Endodermal cell (in vitro differentiated cells): Measurements from ENCODE around the gene MCF2L2. TPM values are rescaled to one million over a fixed set of nuclear protein-coding genes. Genes with fewer than 3 reads are reported as not detected.

Source experiments
- DNase-seq: peaks from one replicate; pipeline ENCODE4 v3.0.0-alpha.2; 2017
- H3K27ac ChIP-seq: 2 replicates; pipeline ENCODE4 v1.5.1; 2013; ENCODE audit warnings: mild to moderate bottlenecking, low read depth, low read length, moderate library complexity
- H3K27me3 ChIP-seq: 2 replicates; pipeline ENCODE4 v1.6.1; 2013; ENCODE audit warnings: mild to moderate bottlenecking, low read length, moderate library complexity; ENCODE audit not compliant: insufficient read depth, control insufficient read depth, poor library complexity, severe bottlenecking
- H3K36me3 ChIP-seq: 2 replicates; pipeline ENCODE4 v1.7.0; 2013; ENCODE audit warnings: mild to moderate bottlenecking, low read length, moderate library complexity; ENCODE audit not compliant: control insufficient read depth, insufficient read depth
- H3K4me1 ChIP-seq: one replicate; pipeline ENCODE4 v1.7.0; 2013; ENCODE audit warnings: low read length; ENCODE audit not compliant: control insufficient read depth, insufficient read depth
- H3K4me3 ChIP-seq: 2 replicates; pipeline ENCODE4 v1.5.1; 2013; ENCODE audit warnings: mild to moderate bottlenecking, low read length, moderate library complexity
- H3K9ac ChIP-seq: 2 replicates; pipeline ENCODE4 v1.6.1; 2013; ENCODE audit warnings: mild to moderate bottlenecking, low read length, moderate library complexity; ENCODE audit not compliant: poor library complexity, severe bottlenecking; ENCODE audit errors: extremely low read depth
- H3K9me3 ChIP-seq: 2 replicates; pipeline ENCODE4 v1.6.1; 2013; ENCODE audit warnings: mild to moderate bottlenecking, low read length, moderate library complexity; ENCODE audit not compliant: control insufficient read depth
- H3K27ac Mint-ChIP-seq: 2 replicates; pipeline ENCODE4 v1.8.0; 2020; ENCODE audit warnings: mixed read lengths
- H3K27me3 Mint-ChIP-seq: 2 replicates; pipeline ENCODE4 v1.8.0; 2021; ENCODE audit warnings: mild to moderate bottlenecking, mixed read lengths; ENCODE audit not compliant: insufficient read depth
- H3K36me3 Mint-ChIP-seq: 2 replicates; pipeline ENCODE4 v1.8.0; 2020; ENCODE audit warnings: low read depth, mixed read lengths
- H3K4me1 Mint-ChIP-seq: 2 replicates; pipeline ENCODE4 v1.8.0; 2020; ENCODE audit warnings: mixed read lengths
- H3K4me3 Mint-ChIP-seq: 2 replicates; pipeline ENCODE4 v1.8.0; 2020; ENCODE audit warnings: mild to moderate bottlenecking, moderate library complexity, mixed read lengths
- H3K9me3 Mint-ChIP-seq: 2 replicates; pipeline ENCODE4 v1.8.0; 2020; ENCODE audit warnings: mild to moderate bottlenecking, mixed read lengths
- CTCF ChIP-seq: fragments of 200-600 bp; sonication (generic); conservative IDR thresholded peaks from 2 replicates; pipeline ENCODE4 v1.5.0; 2021; ENCODE audit warnings: antibody characterized with exemption, mild to moderate bottlenecking
- whole genome bisulfite sequencing, 2 experiments: methylation state at CpG; one replicate each; pipeline versions ENCODE4 v1.1.5 to v1.1.7; 2013; ENCODE audit warnings: missing lambda C conversion rate in 2 of 2, mixed read lengths in 1 of 2; ENCODE audit not compliant: insufficient coverage in 1 of 2, insufficient read length in 1 of 2; 5-methylcytosine and 5-hydroxymethylcytosine counted together
- total RNA-seq, 2 donors: library from RNA; stranded (reverse); fragmentation: NEBNext Ultra II Directional in 1 of 2; extraction: Animal tissue kit (Norgen Biotek cat#: 25700) in 1 of 2; gene quantifications; 2 replicates in 1 of 2; 3 replicates in 1 of 2; pipeline ENCODE4 v1.2.1, GENCODE V29; 2021

The MCF2L2 gene
- total RNA-seq, 2 donors from 2014 or later: 72.6 to 86.5 TPM

- DNase-seq: no peak
- Mint-ChIP-seq H3K36me3 (peaks cover 2% of the 10 kb centered on the region), H3K4me3 (no peak overlapping the region), H3K4me1 (no peaks in the 10 kb centered on the region), H3K27ac (no peak overlapping the region), H3K9me3 (peaks cover 27% of the 10 kb centered on the region), H3K27me3 (no peaks in the 10 kb centered on the region)
- no peaks in the 10 kb centered on the region for H3K36me3 ChIP-seq
- H3K9me3 ChIP-seq: peaks cover 25% of the 10 kb centered on the region
- no peaks in the 10 kb centered on the region for H3K27me3 ChIP-seq
- no peak for TF ChIP-seq CTCF
- H3K27ac ChIP-seq: no peak overlapping the region
- no peak overlapping the region for H3K4me3 ChIP-seq
- WGBS, 2 experiments: 90 to 91% methylated on average over 2 to 4 of the region's 4 CpGs
- no peaks in the 10 kb centered on the region for H3K4me1 ChIP-seq
- no peak overlapping the region for H3K9ac ChIP-seq
These were observed 297.2 kb downstream of the MCF2L2 start for GRCh38 chr3:183131186-183131725.

GRCh38 chr3:183129243-183129642 lies 299.2 kb downstream of the MCF2L2 start:
- DNase-seq: no peak
- WGBS, 2 experiments: 83% methylated on average over 1 of the region's 1 CpG; no CpG with 5 or more reads in 1 of the 2 experiments

GRCh38 chr3:183128709-183129108 lies 299.7 kb downstream of the MCF2L2 start:
- Histone ChIP-seq H3K4me3 (no peak overlapping the region), H3K27ac (no peak overlapping the region), H3K9ac (no peak overlapping the region), H3K4me1 (no peaks in the 10 kb centered on the region), H3K9me3 (peaks cover 25% of the 10 kb centered on the region), H3K36me3 (no peaks in the 10 kb centered on the region), H3K27me3 (no peaks in the 10 kb centered on the region)
- Mint-ChIP-seq H3K9me3 (peaks cover 27% of the 10 kb centered on the region), H3K4me1 (no peaks in the 10 kb centered on the region), H3K27ac (no peak overlapping the region), H3K4me3 (no peak overlapping the region), H3K27me3 (no peaks in the 10 kb centered on the region), H3K36me3 (peaks cover 2% of the 10 kb centered on the region)
- WGBS, 2 experiments: 98% methylated on average over 3 of the region's 3 CpGs; no CpG with 5 or more reads in 1 of the 2 experiments
- no peak for TF ChIP-seq CTCF
- DNase-seq: no peak

More at GRCh38 chr3:183129243-183129642, 299.2 kb downstream of the MCF2L2 start:
- Mint-ChIP-seq H3K9me3 (peaks cover 27% of the 10 kb centered on the region), H3K4me1 (no peaks in the 10 kb centered on the region), H3K36me3 (peaks cover 2% of the 10 kb centered on the region), H3K27ac (no peak overlapping the region), H3K27me3 (no peaks in the 10 kb centered on the region), H3K4me3 (no peak overlapping the region)
- Histone ChIP-seq H3K27me3 (no peaks in the 10 kb centered on the region), H3K4me3 (peak overlapping the region; percentile 2), H3K27ac (no peak overlapping the region), H3K4me1 (no peaks in the 10 kb centered on the region), H3K36me3 (no peaks in the 10 kb centered on the region), H3K9ac (no peak overlapping the region), H3K9me3 (peaks cover 25% of the 10 kb centered on the region)
- TF ChIP-seq CTCF: no peak

Other genes with a start within 250 kb of the MCF2L2 start
- gene B3GNT5, start 175.4 kb downstream of the MCF2L2 start, total RNA-seq: 10 to 100 TPM; 10.5 to 18.0 TPM
- under 1 TPM; 0.33 to 0.40 TPM for gene KLHL6, start 127.1 kb upstream of the MCF2L2 start, total RNA-seq
- 10 to 100 TPM; 29.9 to 39.9 TPM for gene KLHL24, start 207.0 kb upstream of the MCF2L2 start, total RNA-seq